Immature natural killer cell (primary cell): ENCODE data around the gene MYO9A. TPM values are rescaled to one million over a fixed set of nuclear protein-coding genes. Genes with fewer than 3 reads are reported as not detected.

Source experiments
- DNase-seq, 3 donors: peaks; one replicate each; pipeline ENCODE4 v3.0.0; 2022; ENCODE audit warnings: mixed read lengths in 1 of 3
- H3K27ac Mint-ChIP-seq, 6 donors: one replicate each; pipeline ENCODE4 v1.8.0; 2020; ENCODE audit warnings: mixed read lengths in 6 of 6, mild to moderate bottlenecking in 5 of 6, inconsistent platforms in 4 of 6, moderate library complexity in 3 of 6
- H3K27me3 Mint-ChIP-seq, 3 donors: one replicate each; pipeline ENCODE4 v1.8.0; 2020 to 2021; ENCODE audit warnings: low read depth in 3 of 3, mild to moderate bottlenecking in 3 of 3, mixed read lengths in 3 of 3, moderate library complexity in 3 of 3, inconsistent platforms in 1 of 3
- H3K36me3 Mint-ChIP-seq, 3 donors: one replicate each; pipeline ENCODE4 v1.8.0; 2020; ENCODE audit warnings: mixed read lengths in 3 of 3, inconsistent platforms in 2 of 3, mild to moderate bottlenecking in 2 of 3
- H3K4me1 Mint-ChIP-seq, 2 donors: one replicate each; pipeline ENCODE4 v1.8.0; 2020; ENCODE audit warnings: inconsistent platforms in 2 of 2, mild to moderate bottlenecking in 2 of 2, mixed read lengths in 2 of 2, moderate library complexity in 1 of 2
- H3K4me3 Mint-ChIP-seq, 5 donors: one replicate each; pipeline ENCODE4 v1.8.0; 2020; ENCODE audit warnings: mild to moderate bottlenecking in 5 of 5, mixed read lengths in 5 of 5, inconsistent platforms in 3 of 5, moderate library complexity in 3 of 5
- H3K9me3 Mint-ChIP-seq, 6 donors: one replicate each; pipeline ENCODE4 v1.8.0; 2020; ENCODE audit warnings: mild to moderate bottlenecking in 6 of 6, mixed read lengths in 6 of 6, inconsistent platforms in 4 of 6, moderate library complexity in 3 of 6
- polyA plus RNA-seq, 3 donors: library from polyadenylated mRNA; unstranded; fragments of 300-500 nt; fragmentation: Illumina TruSeq; gene quantifications; one replicate each; pipeline ENCODE4 v1.2.3, GENCODE V29; 2021

The MYO9A gene
- polyA plus RNA-seq, 3 donors from 2014 or later: 6.3 to 15.6 (median 9.5) TPM

DNA sequence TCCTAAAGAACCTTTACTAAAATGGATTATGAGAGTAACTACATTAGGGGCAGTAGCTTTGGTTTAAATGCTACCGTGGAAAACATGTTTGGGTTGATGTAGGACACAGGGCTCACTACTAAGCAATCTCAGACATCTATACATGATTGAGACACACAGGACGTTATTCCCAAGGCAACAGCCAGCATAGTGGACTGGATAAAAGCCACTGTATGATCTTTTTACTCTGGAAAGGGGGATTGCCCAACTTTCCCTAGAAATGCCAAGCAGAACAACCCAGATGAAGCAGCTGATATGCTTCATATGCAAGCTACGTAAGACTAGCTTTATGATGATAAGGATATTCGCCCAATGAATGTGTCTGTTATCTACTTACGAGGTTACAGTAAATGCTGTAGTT, 144.6 kb downstream of the MYO9A start:
- Mint-ChIP-seq H3K4me1 (no peaks in the 10 kb centered on the region), H3K9me3 (no peaks in the 10 kb centered on the region), H3K36me3 (peaks cover 0 to 11% (median 0%) of the 10 kb centered on the region in 3 donors), H3K27ac (no peak overlapping the region), H3K4me3 (no peak overlapping the region), H3K27me3 (no peaks in the 10 kb centered on the region)
- no peak for DNase-seq

DNA sequence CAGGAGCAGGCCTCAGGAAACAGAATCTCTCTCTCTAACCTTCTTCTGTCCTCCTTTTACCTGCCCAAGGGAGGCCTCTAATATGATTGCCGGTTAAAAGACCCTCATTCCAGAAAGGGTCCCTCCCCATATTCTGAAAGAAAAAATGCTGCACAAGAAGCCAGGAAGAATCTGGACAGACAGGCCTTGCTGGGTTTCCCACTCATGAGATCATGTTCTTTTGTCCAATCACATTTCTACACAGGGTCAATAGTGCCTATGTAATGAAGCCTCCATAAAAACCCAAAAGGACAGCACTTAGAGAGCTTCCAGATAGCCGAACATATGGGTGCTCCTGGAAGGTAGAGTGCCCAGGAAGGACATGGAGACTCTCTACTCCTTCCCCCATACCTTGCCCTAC, 146.0 kb downstream of the MYO9A start:
- Mint-ChIP-seq H3K4me1 (no peaks in the 10 kb centered on the region), H3K9me3 (no peaks in the 10 kb centered on the region), H3K4me3 (no peak overlapping the region), H3K36me3 (peaks cover 2 to 16% (median 6%) of the 10 kb centered on the region in 3 donors), H3K27ac (no peak overlapping the region), H3K27me3 (no peaks in the 10 kb centered on the region)
- DNase-seq: no peak

DNA sequence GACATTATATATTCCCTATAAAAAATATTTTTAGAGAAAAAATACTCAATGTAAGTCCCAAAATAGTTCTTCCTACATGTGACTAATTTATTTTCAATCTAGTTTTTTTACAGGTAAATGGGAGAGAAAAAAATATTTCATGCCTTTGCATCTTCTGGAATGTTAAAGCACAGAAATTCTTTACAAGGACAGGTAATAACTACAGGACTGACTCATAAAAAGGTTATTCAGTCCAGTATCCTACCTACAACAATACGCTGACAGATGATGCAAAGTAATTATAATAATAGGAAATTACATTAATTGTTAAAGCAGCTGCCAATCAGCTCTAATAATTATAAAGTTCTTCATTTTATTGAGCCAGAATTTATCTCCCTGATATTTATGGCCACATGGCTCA, 147.5 kb downstream of the MYO9A start:
- Mint-ChIP-seq H3K36me3 (peaks cover 6 to 20% (median 7%) of the 10 kb centered on the region in 3 donors), H3K4me3 (no peak overlapping the region), H3K27ac (no peak overlapping the region), H3K27me3 (no peaks in the 10 kb centered on the region), H3K4me1 (no peaks in the 10 kb centered on the region), H3K9me3 (no peaks in the 10 kb centered on the region)
- no peak for DNase-seq

DNA sequence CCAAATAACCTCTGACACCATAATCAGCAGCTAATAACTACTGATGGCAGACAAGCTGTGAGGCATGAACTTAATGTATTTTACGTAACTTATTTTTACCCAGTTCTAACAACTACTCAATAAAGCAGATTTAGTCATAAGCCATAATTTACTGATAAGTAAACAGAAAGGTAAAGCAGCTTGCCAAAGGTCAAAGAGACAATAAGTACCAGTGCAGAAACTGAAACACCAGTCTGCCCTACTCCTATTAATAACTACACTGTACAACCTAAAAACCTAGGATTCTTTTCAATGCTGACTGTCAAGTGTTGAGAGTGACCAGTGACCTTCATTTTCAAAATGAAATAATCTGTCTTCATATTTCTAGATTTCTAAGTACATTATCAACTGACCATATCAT, 155.4 kb downstream of the MYO9A start:
- no peak overlapping the region for H3K27ac Mint-ChIP-seq
- no peaks in the 10 kb centered on the region for H3K9me3 Mint-ChIP-seq
- H3K27me3 Mint-ChIP-seq: no peaks in the 10 kb centered on the region
- no peak overlapping the region for H3K4me3 Mint-ChIP-seq
- no peaks in the 10 kb centered on the region for H3K4me1 Mint-ChIP-seq
- no peak for DNase-seq
- peaks cover 6 to 14% (median 12%) of the 10 kb centered on the region in 3 donors for H3K36me3 Mint-ChIP-seq

DNA sequence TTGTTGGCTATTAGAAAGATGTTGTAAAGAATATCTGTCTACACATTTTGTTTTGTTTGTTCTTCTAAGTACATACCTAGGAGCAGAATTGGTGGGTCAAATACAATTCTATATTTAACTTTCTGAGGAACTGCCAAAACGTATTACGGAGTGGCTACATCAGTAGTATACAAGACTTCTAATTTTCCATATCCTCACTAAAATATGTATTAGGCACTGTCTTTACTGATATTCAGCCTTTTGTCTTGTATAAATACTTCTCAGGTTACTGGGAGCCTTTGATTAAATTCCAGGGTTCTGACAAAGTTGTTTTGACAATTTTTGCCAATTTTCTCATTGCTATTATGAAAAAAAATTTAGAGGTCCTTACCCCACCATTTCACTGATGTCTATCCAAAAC, 160.9 kb downstream of the MYO9A start:
- Mint-ChIP-seq H3K9me3 (peaks cover 0 to 1% (median 0%) of the 10 kb centered on the region in 6 donors), H3K27me3 (peaks cover 0 to 2% (median 0%) of the 10 kb centered on the region in 3 donors), H3K27ac (no peak overlapping the region), H3K4me3 (no peak overlapping the region), H3K4me1 (no peaks in the 10 kb centered on the region), H3K36me3 (peaks cover 4 to 14% (median 7%) of the 10 kb centered on the region in 3 donors)
- DNase-seq: no peak

DNA sequence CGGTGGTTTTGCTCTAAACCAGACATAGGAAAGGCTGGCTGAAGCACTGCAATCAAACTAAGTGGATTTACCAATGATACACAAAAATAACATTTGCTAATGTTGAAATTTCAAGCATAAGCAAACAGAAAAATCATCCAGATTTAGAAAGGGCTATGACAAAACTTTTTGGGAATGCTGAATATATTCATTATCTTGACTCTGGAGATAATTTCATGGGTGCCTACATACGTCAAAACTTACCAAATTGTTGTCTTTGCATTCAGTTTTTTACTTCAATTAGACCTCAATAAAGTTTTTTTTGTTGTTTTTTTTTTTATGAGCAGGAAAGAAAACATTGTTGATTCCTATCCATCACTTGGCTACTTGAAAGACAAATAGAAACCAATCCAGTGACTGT, 166.8 kb downstream of the MYO9A start:
- no peak overlapping the region for H3K27ac Mint-ChIP-seq
- H3K4me1 Mint-ChIP-seq: no peaks in the 10 kb centered on the region
- peaks cover 0 to 1% (median 0%) of the 10 kb centered on the region in 6 donors for H3K9me3 Mint-ChIP-seq
- peaks cover 6 to 11% (median 7%) of the 10 kb centered on the region in 3 donors for H3K36me3 Mint-ChIP-seq
- H3K27me3 Mint-ChIP-seq: peaks cover 0 to 2% (median 1%) of the 10 kb centered on the region in 3 donors
- no peak for DNase-seq
- H3K4me3 Mint-ChIP-seq: no peak overlapping the region

DNA sequence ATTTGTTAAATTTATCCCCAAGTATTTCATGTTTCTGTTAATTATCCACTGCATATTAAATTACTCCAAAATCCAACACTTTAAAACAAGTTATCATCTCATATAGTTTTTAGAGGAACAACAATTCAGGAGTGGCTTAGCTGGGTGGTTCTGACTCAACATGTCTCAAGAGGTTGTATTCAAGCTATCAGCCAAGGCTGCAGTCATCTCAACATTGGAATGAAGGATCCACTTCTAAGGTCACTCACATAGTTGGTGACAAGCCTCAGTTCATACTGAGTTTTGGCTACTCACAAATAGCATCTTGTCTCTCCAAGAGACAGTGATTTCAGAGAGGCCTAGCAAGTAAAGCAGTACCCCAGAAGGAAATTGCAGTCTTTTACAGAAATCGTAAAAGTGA, 172.9 kb downstream of the MYO9A start:
- Mint-ChIP-seq H3K36me3 (peaks cover 3 to 7% (median 6%) of the 10 kb centered on the region in 3 donors), H3K4me1 (no peaks in the 10 kb centered on the region)

DNA sequence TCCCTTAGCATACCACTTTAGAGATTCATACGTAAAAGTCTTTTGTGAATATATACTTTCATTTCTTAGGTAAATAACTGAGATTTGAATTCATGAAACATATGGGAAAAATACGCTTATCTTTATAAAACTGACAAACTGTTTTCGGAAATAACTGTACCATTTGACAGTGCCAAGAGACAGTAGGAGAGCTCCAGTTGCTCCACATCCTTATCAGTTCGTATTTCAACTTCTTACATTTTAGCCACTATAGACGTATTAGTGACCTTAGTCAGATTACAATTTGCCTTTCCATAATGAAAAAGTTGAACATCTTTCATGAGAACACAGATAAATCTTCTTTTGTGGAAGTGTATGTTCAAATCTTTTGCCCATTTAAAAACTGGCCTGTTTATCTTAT, 174.1 kb downstream of the MYO9A start:
- no peaks in the 10 kb centered on the region for H3K9me3 Mint-ChIP-seq
- H3K27me3 Mint-ChIP-seq: no peaks in the 10 kb centered on the region
- H3K4me1 Mint-ChIP-seq: no peaks in the 10 kb centered on the region
- DNase-seq: no peak
- no peak overlapping the region for H3K27ac Mint-ChIP-seq
- H3K4me3 Mint-ChIP-seq: no peak overlapping the region
- H3K36me3 Mint-ChIP-seq: peaks cover 3 to 10% (median 3%) of the 10 kb centered on the region in 3 donors

More for the DNA sequence above, 172.9 kb downstream of the MYO9A start:
- H3K27me3 Mint-ChIP-seq: no peaks in the 10 kb centered on the region
- H3K9me3 Mint-ChIP-seq: no peaks in the 10 kb centered on the region
- DNase-seq: no peak
- H3K27ac Mint-ChIP-seq: no peak overlapping the region
- no peak overlapping the region for H3K4me3 Mint-ChIP-seq

DNA sequence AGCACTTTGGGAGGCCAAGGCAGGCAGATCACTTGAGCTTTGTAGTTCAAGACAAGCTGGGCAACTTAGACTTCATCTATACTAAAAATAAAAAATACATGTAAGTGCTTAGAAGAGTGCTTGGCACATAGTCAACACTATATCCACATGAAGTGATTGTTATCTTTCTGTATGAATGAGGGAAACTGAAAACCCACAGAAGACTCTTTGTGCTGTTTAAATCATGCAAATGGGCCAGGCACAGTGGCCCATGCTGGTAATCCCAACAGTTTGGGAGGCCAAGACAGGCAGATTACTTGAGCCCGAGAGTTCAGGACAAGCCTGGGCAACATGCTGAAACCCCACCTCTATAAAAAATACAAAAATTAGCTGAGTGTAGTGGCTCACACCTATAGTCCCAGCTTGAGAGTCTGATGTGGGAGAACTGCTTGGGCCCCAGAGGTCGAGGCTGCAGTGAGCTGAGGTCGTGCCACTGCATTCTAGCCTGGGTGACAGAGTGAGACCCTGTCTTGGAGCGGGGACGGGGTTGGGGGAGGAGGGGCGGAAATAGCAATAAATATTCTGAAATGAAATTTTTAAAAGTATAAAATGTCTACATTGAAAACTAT, 177.9 kb downstream of the MYO9A start:
- H3K9me3 Mint-ChIP-seq: no peaks in the 10 kb centered on the region
- H3K4me3 Mint-ChIP-seq: no peak overlapping the region
- no peaks in the 10 kb centered on the region for H3K4me1 Mint-ChIP-seq
- peaks cover 11 to 27% (median 12%) of the 10 kb centered on the region in 3 donors for H3K36me3 Mint-ChIP-seq
- peaks cover 0 to 3% (median 0%) of the 10 kb centered on the region in 3 donors for H3K27me3 Mint-ChIP-seq
- no peak for DNase-seq
- no peak overlapping the region for H3K27ac Mint-ChIP-seq

DNA sequence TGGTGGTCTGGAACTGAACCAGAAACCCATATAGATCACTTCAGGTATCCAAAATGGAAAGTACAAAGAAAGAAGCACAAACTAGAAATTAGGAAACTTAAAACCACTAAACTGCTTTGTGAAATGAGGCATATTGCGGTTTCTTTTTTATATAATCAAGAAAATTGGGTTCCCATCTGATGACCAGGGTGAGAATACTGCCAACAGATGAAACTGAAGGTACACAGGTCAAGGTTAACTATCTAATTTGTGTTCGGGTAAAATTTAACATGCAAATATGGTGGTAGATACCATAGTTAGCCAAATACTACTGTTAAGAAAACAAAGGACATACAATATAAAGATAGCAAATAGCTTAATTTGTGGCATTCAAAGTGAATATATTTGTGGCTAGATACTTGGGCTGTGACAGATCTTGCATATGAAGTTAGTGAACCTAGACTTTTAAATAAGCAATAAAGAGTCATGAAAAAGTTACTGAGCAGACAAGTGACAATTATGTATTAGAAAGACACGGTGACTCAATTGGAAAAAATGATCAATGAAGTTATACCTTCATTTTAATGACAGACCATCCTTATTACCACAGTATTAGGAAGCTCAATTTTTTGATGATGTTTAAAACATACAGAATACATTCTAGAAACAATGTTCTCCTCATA, 180.2 kb downstream of the MYO9A start:
- H3K4me3 Mint-ChIP-seq: no peak overlapping the region
- DNase-seq: no peak
- H3K4me1 Mint-ChIP-seq: no peaks in the 10 kb centered on the region
- H3K27ac Mint-ChIP-seq: no peak overlapping the region
- peaks cover 28 to 50% (median 31%) of the 10 kb centered on the region in 3 donors for H3K36me3 Mint-ChIP-seq
- H3K27me3 Mint-ChIP-seq: peaks cover 0 to 3% (median 0%) of the 10 kb centered on the region in 3 donors
- peaks cover 0 to under 1% (median 0%) of the 10 kb centered on the region in 6 donors for H3K9me3 Mint-ChIP-seq

DNA sequence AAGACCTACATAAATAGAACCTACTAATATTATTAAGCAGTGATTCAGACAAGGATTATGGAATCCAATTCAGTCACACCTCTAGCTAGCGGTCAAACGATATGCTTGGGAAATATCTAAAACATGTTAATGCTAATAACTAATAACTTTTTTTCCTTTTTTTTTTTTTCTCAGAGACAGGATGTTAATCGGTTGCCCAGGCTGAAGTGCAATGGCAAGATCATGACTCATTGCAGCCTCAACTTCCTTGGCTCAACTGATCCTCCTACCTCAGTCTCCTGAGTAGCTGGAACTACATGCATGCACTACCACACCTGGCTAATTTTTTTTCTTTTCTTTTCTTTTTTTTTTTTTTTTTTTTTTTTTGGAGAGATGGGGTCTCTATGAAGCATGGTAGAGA, 183.5 kb downstream of the MYO9A start:
- Mint-ChIP-seq H3K27ac (no peak overlapping the region), H3K4me3 (no peak overlapping the region), H3K27me3 (peaks cover 0 to 3% (median 0%) of the 10 kb centered on the region in 3 donors), H3K4me1 (no peaks in the 10 kb centered on the region), H3K9me3 (peaks cover 8 to 30% (median 20%) of the 10 kb centered on the region in 6 donors), H3K36me3 (peaks cover 57 to 73% (median 60%) of the 10 kb centered on the region in 3 donors)
- DNase-seq: no peak

DNA sequence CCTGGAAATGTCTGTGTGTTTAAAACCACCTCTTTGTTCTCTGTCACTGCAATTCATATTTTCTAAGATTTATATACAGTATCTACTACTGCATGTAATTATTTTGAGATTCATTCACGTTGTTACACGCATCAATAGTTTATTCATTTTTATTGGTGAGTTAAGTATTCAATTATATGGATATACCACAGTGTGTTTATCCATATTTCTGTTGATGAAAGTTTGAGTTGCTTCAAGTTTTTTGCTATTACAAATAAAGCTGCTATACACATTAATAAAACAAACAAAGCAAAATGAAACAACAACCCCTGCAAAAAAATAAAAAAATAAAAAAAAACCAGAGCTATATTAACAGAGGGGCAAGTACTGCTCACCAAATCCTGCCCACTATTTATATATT, 185.3 kb downstream of the MYO9A start:
- Mint-ChIP-seq H3K9me3 (peaks cover 8 to 30% (median 20%) of the 10 kb centered on the region in 6 donors), H3K4me3 (no peak overlapping the region), H3K27me3 (peaks cover 0 to 3% (median 0%) of the 10 kb centered on the region in 3 donors), H3K4me1 (no peaks in the 10 kb centered on the region), H3K36me3 (peaks cover 57 to 71% (median 60%) of the 10 kb centered on the region in 3 donors), H3K27ac (no peak overlapping the region)
- no peak for DNase-seq

DNA sequence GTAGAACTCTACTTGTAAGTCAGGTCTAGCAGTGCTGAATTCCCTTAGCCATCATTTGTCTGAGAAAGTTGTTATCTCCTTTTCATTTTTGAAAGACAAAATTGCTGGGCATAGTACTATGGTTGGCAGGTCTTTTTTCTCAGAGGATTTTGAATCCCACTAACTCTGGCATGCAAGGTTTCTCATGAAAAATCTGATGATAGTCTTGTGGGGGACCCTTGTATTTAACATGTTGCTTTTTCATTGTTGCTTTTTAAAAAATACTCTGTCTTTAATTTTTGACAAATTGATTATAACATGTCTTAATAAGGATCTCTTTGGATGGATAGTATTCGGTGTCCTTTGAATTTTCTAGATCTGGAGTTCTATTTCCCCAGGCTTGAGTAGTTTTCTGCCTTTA, 186.7 kb downstream of the MYO9A start:
- no peak for DNase-seq
- H3K9me3 Mint-ChIP-seq: peaks cover 8 to 30% (median 20%) of the 10 kb centered on the region in 6 donors
- no peak overlapping the region for H3K4me3 Mint-ChIP-seq
- peaks cover 57 to 67% (median 64%) of the 10 kb centered on the region in 3 donors for H3K36me3 Mint-ChIP-seq
- no peaks in the 10 kb centered on the region for H3K27me3 Mint-ChIP-seq
- no peaks in the 10 kb centered on the region for H3K4me1 Mint-ChIP-seq
- H3K27ac Mint-ChIP-seq: no peak overlapping the region

DNA sequence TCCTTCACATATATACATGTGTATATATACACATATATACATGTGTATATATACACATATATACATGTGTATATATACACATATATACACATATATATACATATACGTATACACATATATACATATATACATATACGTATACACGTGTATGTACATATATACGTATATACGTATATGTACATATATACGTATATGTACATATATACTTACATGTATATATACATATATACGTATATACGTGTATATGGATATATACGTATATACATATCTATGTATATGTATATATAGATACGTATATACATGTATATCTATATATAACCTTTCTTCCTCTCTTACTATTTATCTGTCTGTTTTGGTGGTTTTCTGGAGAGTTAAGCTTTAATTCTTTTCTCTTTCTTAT, 192.8 kb downstream of the MYO9A start:
- no peak for DNase-seq
- H3K36me3 Mint-ChIP-seq: peaks cover 6 to 11% (median 9%) of the 10 kb centered on the region in 3 donors
- H3K9me3 Mint-ChIP-seq: peaks cover 0 to 5% (median 0%) of the 10 kb centered on the region in 6 donors
- H3K27ac Mint-ChIP-seq: no peak overlapping the region
- no peak overlapping the region for H3K4me3 Mint-ChIP-seq
- H3K27me3 Mint-ChIP-seq: no peaks in the 10 kb centered on the region
- H3K4me1 Mint-ChIP-seq: no peaks in the 10 kb centered on the region
